HG03159 (cell line): ENCODE data around the gene LRRC3C.
"Not testable (repeated sequence)": the region's sequence is repeated elsewhere in the genome, so short reads cannot be mapped to it uniquely, and the experiment has no call there.

Experiments
- ATAC-seq: cut with Tn5 transposase; IDR thresholded peaks from one replicate; pipeline ENCODE4 v1.9.1; 2021; ENCODE audit warnings: mild to moderate bottlenecking, moderate library complexity; ENCODE audit not compliant: unreplicated experiment

The LRRC3C gene

DNA sequence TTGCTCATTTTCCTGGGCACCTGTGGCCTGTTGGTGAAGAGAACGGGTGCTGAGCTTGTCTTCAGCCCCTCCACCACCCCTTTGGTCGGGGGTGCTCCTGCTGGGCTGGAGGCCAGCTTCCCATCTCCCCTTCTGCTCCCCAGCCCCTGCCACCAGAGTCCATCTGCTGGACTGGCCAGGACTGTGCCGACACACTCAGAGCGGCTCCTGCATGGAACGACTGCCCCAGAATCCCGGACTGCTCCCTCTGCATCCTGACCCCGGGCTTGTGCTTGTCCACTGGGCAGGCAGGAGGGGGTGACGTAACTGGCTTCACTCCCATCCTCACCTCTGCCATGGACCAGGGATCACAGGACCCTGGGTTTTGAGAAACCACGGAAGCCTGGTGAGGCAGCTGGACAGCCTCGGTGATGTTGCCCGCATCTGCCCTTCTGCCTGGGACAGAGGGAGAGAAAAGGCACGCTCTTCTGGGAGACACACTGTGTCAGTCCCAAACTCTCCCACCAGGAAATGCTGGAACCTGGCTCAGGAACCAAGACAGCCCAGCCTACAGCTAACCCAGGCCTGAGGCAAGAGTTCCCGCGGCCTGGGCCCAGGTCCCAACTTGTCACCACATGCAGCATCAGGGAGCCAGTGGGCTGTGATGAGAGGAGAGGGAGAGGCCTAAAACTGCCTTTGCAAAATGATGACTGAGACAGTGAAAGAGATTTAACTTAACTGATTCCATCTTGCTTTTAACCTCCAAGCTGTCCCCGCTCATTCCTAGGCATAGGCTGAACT lies 19.2 kb downstream of the LRRC3C start:
- no peak for ATAC-seq

DNA sequence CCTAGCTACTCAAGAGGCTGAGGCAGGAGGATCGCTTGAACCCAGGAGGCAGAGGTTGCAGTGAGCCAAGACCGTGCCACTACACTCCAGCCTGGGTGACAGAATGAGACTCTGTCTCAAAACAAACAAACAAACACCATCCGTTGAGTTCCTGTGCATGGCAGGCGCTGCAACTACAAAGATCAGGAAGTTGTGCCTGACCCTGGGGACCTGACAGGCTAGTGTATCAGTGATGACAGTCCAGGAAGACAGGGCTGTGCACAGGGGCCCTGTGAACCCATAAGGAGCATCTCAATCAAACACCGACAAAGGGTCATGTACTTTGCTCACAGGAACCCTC lies 20.9 kb downstream of the LRRC3C start:
- ATAC-seq, result not testable (repeated sequence)

GRCh38 chr17:39949028-39949427 lies 21.5 kb downstream of the LRRC3C start:
- no peak for ATAC-seq

GRCh38 chr17:39950871-39951348 lies 23.4 kb downstream of the LRRC3C start:
- no peak for ATAC-seq

- ATAC-seq, result no peak
These were observed 24.6 kb downstream of the LRRC3C start for GRCh38 chr17:39951924-39952679.

GRCh38 chr17:39952680-39953470 lies 25.3 kb downstream of the LRRC3C start:
- ATAC-seq, result peak; percentile 69

DNA sequence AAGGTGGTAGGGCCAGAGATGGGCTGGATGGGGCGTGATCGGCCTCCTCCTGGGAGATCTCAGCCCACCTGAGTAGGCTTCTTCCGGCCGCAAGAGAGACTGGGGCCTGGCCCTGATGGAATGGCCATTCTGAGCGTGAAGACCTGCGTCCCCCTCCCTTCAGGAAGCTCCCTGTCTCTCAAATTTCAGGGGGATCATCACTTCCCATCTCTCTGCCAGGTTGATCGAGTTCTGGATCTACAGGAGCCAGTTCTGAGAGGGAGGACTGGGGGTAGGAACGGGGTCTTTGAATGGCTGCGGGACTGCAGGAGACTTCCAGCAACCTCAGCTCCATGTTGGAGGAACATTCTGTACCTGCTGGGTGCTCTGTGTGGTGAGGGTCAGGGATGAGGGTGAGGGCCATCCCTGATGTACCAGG lies 25.9 kb downstream of the LRRC3C start:
- ATAC-seq, result no peak

DNA sequence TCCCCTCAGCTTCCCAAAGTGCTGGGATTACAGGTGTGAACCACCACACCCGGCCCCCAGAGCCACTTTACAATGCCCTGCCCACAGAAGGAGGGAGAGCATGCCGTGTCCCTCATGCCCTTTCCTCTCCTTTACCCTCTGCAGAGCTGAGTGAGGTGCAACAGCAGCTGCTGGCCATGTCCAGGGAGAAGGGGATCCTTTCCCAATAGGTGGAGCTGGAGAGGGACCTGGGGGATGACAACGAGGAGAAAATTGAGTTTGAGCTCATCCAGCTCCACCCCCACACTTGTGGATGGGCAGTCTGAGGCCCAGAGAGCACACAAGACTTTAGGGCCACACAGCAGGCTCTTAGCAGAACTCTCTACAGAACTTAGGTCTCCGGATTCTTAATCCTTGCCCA lies 27.3 kb downstream of the LRRC3C start:
- no peak for ATAC-seq

DNA sequence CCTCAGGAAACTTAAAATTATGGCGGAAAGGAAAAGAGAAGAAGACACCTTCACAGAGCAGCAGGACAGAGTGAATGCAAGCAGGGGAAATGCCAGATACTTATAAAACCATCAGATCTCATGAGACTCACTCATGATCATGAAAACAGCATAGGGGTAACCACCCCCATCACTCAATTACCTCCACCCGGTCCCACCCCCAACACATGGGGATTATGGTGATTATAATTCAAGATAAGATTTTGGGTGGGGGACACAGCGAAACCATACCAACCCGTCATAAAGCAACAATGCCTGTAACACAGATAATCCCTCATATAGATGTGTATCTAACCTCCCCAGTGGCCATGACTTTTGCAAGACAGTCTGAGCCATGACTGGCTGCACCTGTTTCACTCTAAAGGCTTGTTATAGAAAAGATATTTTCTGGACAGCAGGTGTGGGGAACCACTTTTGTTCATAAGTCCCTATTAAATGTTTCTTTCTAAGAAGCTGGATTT lies 28.2 kb downstream of the LRRC3C start:
- no peak for ATAC-seq

GRCh38 chr17:39960524-39961041 lies 33.1 kb downstream of the LRRC3C start:
- no peak for ATAC-seq

GRCh38 chr17:39962642-39963220 lies 35.2 kb downstream of the LRRC3C start, which contains the start of gene GSDMA:
Gene GSDMA (plus strand): TSS chr17:39963004. CDS start chr17:39965688, 2,684 bp downstream.
- no peak for ATAC-seq

GRCh38 chr17:39963829-39964228 lies 36.3 kb downstream of the LRRC3C start:
- no peak for ATAC-seq

- no peak for ATAC-seq
These were observed 37.6 kb downstream of the LRRC3C start for GRCh38 chr17:39965017-39965699.

- ATAC-seq, result no peak
These were observed 39.2 kb downstream of the LRRC3C start for GRCh38 chr17:39966771-39967170.

DNA sequence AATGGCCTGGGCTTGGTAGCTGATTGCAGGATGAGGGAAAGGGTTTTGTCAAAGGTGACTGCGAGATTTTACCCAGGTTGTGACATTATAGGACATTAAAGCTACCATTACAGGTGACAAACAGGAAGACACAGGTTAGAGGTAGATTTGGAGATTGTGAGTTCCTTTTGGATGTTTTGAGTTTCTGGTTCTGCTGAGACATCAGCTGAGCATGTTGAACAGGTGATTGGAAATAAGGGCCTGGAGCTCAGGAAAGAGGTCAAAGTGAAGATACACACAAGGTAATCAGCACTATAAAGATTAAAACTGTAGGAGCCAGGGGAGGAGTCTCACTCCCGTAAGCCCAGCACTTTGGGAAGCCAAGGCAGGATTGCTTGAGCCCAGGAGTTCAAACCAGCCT lies 41.2 kb downstream of the LRRC3C start:
- ATAC-seq, result no peak

DNA sequence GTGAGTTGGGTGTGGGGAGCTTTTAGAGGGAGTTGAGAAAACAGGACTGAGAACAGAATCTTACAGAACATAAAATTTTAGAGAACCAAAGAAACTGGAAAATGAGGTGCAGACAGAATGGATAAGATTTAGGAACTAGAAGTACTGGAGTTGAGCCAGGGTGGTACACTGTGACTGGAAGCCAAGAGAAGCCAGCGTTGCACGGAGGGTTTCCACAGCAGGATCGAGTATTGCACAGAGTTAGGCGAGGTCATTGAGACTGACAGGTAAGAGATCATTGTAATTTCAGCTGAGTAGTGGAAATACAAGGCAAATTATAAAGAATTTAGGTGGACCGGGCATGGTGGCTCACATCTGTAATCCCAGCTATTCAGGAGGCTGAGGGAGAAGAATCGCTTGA lies 41.8 kb downstream of the LRRC3C start:
- no peak for ATAC-seq

- ATAC-seq, result no peak
These were observed 42.7 kb downstream of the LRRC3C start for GRCh38 chr17:39970157-39970692.

DNA sequence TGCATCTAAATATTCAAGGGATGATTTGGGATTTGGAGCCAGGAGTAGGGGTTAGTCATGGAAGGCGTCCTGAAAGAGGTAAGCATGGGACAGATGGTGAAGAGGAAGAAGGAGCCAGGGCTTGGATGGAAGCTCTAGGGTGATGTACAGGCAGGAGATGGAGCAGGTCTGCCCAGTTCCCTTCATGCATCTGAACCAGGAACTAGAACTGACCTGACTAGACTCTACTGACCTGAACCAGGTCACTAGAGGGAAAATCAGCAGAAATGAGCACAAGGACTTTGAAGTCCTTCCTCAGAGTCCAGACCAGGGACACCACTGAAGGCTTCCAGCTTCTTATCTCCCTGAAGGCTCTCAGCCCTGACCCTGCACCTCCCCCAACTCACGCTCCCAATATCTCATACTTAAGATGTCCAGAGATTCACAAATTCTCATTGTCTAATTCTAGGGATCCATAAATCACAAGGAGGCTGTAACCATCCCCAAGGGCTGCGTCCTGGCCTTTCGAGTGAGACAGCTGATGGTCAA lies 43.6 kb downstream of the LRRC3C start:
- no peak for ATAC-seq

GRCh38 chr17:39972271-39972670 lies 44.7 kb downstream of the LRRC3C start:
- no peak for ATAC-seq
